ENCODE results near the gene GPD2.
"Not testable (repeated sequence)": the region's sequence is repeated elsewhere in the genome, so short reads cannot be mapped to it uniquely, and the experiment has no call there.

The GPD2 gene

DNA sequence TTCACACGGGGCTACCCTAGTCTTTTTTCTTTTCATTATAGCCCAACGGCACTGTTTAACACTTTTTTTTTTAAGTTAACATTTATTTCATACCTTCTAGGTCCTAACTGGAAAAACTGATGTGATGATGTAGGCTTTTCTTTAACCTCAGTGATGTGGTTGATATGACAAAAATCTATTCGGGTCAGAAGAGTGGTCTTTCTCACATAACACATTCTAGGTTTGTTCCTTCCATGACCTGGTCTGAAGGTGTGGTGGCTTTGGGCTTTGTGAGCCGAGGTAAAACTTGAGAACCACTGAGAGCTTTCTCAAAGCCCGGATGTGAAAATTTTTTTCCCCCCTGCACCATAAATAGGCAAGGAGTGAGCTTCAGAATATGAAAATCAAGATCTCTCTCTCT, 44.2 kb downstream of the GPD2 start:
- DNase-seq, result no peak

DNA sequence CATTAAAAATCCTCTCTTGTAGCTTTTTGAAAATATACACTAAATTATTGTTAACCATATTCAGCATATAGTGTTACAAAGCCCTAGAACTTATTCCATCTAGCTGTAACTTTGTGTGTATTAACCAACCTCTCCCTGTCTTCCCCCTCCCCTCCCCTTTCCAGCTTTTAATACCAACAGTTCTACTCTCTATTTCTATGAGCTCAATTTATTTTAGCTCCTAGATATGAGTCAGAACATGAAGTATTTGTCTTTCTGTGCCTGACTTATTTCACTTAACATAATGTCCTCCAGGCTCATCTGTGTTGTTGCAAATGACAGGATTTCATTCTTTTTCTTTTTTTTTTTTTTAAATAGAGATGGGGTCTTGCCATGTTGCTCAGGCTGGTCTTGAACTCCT, 45.1 kb downstream of the GPD2 start:
- no peak for DNase-seq

DNA sequence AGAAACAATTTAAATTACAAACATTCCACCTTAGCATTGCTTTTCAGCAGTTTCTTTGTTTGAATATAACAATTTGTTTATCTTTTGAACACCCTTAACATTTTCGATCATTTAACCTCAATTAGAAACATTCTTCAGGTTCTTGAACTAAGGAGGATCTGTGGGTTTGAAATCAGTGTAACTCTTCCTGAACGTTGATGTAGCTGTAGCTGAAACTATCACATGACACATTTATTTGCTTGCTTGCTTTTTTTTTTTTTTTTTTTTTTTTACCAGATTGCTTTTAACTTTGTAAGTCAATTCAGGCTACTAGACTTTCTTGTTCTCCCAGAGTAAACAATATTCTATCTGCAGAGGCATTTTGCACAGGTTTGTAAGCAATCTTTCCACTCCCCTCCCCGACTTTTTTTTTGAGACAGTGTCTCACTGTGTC, 47.6 kb downstream of the GPD2 start:
- no peak for DNase-seq

DNA sequence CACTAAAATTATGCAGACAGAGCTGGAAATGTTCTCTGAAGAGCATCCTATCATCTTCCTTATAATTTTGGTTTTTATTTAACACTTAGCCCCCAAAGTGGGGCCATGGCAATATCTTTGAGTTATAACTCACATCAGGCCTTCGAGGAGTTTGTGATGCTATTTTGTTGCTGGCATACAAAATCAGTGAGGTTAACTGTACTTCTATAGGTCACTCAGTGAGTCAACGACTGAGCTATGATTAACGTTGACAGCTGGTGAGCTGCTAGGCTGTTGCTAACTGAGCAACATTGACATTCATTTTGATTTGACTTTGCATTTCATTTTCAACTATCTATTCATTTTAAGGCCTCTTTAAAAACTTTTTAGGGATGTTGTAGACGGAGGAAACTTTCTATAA, 50.0 kb downstream of the GPD2 start:
- DNase-seq, result no peak

DNA sequence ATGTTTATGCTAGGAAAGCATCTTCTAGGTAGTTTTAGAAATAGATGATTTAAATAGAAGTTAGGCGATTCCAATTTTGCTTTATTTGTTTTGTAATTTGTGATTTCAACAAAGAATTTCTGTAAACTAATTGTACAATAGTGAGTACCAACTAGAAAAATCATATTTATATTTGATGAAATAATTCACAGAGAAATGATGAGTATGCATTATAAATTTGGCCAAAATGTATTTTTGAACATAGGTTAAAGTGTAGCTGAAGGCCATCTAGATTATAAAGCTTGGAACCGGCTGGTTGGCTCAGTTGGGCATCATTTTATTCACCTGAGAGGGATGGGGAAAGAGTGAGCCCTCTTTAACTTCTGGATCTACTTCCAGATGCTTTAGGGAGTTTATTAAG, 50.4 kb downstream of the GPD2 start:
- DNase-seq, result no peak

DNA sequence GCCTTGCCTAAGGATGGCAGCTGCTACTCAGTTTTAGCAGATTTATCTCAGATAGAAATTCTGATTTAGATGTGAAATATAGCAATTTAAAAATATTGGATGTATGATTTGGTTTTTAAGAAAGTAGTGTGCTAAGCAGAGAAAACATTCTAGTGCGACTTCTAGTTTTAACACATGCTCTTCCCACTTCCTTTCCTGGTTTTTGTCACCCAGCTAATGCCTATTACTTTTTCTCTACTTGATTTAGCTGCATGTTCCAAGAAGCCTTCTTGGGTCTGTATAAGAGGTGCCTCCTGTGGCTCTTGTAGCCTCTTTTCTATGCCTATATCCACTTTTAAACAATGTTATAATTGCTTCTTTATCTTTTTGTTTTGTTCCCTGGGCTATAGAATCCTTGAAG, 53.0 kb downstream of the GPD2 start:
- no peak for DNase-seq

DNA sequence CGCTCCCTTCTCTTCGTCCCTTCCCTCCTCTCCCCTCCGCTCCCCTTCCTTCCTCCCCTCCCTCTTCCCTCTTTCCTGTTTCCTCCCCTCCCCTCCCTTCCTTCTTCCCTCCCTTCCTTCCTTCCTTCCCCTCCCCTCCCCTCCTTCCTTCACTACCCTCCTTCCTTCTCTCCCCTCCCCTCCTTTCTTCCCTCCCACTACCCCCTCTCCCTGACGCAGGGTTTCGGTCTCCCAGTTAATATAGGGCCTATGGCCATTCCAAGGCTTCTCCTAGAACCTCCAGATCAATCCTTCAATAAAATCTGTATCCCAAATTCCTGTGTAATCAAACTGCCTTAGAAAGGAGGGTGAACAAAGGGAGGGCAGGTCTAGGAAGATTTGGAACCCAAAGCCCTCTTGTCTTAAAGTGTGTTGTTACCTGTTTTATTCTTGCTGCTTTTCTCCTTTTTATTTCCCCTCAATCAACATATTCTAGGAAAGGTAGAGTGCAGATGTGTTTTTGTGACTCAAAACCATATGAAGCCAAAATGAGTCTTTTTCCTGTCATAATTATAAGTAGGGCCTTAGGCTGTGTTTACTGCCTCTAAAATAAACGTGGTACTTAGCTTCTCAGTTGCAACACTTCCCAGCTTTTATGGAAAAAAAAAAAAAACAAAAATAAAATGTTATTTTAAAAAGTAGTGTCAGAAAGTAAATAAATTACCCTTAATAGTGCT, 53.7 kb downstream of the GPD2 start:
- no peak for DNase-seq

DNA sequence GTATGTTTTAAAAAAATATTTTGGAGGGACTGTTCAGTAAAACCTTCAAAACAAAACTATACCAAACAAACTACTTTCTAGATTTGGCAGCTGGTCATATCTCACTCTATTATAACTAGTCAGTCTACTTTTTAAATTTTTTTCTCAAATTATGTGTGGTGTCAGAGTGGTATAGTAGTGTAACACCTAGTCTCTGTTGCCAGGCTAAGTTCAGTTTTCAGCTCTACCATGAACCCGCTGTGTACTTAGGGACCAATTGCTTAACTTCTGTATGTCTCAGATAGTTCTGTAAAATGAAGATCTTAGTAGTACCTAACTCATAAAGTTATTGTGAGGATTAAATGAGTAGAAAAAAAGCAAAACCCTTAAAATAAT, 54.3 kb downstream of the GPD2 start:
- DNase-seq, result no peak

DNA sequence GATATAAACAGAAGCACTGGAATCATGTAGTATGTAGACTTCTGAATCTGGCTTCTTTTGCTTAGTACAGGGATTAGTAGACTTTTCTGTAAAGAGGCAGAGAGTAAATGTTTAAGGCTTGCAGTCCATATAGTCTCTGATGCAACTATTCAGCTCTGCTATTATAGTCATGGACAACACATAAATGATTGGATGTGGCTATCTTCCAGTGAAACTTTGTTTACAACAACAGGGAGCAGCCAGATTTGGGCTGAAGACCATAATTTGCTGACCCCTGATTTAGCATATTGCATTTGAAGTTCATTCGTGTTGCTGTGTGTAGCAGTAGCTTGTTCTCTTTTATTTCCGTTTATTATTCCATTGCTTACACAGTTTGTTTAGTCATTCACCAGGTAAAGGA, 55.0 kb downstream of the GPD2 start:
- DNase-seq, result no peak

DNA sequence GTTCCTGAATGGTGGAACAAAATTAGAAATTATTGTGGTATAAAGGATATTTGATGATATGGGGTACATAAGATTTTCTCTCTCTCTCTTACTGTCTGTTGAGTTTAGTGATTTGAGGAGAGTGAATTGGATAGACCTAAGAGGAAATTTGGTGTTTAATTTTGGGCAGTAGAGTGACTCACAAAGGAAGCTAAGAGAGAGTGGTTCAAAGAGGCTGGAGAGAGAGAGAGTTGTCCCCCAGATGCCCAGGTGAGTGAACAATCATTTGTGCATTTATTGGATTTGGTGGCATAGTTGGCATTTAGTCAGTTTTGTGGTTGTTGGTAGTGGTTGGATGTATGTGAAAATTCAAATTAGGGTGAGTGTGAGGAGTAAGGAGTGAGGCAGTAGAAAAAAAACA, 56.8 kb downstream of the GPD2 start:
- no peak for DNase-seq

DNA sequence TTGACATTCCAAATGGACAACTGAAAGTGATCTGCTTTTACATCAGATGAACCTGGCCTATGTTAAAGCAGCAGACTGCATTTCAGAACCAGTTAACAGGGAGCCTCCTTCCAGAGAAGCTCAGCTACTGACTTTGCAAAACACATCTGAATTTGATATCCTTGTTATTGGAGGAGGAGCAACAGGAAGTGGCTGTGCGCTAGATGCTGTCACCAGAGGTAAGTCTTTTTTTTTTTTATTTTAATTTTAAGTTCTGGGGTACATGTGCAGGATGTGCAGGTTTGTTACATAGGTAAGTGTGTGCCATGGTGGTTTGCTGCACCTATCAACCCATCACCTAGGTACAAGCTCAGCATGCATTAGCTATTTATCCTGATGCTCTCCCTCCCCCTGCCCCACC, 59.8 kb downstream of the GPD2 start:
- DNase-seq, result not testable (repeated sequence)

DNA sequence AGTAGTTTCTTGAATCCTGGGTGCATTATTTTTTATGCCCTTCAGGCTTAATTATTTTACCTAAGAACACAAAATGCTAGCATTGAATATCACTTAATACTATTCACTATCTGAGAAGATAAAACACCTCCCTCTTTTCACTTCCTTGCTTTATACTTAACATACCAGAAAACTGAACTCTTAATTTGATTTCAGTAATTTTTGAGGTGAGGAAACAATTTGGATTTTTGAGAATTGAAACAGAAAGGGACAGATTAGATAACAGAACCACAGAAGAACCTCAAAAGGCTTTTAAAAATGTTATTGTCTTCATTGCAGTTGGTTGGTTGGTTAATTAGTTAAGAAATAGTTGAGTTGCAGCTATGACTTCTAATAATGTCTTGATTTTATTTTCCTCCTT, 69.5 kb downstream of the GPD2 start:
- no peak for DNase-seq

DNA sequence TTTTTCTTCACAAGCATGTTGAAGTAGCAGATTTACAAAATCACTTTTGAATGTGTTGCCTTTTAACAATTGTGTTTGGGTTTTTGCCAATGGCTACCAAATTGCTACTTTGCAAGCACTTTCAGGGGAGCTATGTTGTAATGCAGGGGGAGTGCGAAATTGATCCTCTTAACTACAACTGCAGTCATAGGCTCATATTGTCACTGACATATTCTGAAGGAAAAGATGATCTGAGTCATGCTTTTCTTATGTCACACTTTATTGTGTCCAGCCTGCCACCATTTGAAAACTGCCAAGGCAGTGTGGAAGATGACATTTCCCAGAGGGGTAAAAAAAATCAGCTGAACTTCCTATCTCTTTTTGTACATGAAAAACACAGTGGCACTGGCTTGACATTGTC, 74.9 kb downstream of the GPD2 start:
- DNase-seq, result no peak

DNA sequence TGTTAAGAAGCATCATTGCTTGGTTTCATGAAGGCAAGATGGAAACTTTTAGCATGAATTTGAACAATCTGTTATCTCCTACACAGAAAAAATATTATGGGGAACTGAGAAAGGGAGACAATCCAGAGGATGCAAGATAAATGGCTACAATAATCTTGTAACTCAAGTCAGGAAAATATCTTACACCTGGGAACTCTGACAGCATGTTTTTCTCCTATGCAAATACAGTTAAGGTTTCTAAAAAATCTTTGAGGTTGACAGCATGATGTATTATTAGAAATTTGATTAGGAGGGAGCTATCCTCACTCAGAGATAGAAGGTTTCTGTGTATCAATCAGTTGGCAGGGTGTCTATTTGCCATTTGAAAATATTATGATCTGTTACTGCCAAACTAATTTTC, 75.6 kb downstream of the GPD2 start:
- DNase-seq, result no peak

DNA sequence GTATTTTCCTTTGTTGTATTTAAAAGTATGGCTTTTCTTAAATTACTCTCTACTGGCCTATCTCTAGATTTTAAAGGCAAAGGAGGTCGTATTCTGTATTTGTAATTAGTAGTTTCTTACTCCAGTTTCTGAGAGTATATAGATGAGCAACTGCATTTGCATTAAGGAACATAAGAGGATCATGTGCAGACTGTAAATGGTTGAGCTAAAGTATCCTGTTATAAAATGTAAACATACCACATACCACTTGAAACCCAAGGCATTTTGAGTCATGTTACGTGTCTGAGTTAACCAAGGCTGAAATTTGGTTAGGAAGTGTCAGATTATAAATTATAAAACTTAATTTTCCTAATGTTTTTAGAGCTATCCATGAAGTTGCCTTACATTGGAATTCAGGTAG, 76.3 kb downstream of the GPD2 start:
- DNase-seq, result no peak

DNA sequence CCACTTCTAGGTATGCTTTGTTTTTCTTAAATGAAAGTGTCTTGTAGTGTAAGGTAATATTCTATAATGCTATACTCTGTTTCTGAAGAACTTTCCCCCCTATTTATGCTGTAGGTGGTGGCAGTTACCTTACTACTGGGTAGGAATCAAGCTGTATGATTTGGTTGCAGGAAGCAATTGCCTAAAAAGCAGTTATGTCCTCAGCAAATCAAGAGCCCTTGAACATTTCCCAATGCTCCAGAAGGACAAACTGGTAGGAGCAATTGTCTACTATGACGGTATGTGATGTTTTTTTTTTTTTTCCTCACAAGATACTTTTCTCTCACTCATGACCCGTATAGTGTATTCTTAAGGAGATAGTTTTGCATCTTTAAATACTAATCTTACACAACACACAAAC, 77.0 kb downstream of the GPD2 start:
- no peak for DNase-seq

DNA sequence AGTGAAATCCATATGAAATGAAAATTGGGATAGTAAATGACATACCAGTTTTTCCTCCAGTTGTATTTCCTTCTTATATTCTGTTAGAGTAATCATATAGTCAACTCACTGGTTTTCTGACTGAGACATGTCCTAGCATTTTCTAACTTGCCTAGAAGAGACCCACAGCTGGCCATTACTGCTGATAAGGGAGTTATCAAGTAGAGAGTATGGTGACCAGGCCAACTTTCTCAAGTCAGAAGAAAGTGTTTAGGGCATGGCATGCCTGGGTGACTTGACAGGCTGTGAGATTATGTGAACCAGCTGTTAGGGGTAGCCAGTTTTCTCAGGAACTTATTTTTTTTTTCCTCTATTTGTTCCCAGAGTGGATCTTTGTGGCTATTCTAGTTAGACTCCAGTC, 81.2 kb downstream of the GPD2 start:
- DNase-seq, result no peak

DNA sequence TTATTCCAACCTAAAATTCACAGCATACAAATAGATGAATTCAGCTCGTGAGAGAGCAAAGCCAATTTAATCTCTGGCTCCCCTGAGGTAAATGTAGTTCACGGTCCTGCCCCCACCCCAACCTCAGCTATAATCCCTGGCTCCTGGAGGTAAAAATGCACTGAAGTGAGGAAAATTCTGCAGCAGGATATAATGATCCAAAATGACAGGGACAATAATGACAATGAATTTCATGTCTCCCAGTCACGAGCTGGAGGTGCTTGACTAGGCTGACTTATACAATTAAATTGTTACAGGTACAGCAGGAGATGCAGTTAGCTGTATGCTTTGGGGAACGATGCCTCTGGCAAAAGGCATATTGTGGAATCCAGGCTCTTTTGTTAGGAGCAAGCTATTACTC, 82.0 kb downstream of the GPD2 start:
- DNase-seq, result no peak

DNA sequence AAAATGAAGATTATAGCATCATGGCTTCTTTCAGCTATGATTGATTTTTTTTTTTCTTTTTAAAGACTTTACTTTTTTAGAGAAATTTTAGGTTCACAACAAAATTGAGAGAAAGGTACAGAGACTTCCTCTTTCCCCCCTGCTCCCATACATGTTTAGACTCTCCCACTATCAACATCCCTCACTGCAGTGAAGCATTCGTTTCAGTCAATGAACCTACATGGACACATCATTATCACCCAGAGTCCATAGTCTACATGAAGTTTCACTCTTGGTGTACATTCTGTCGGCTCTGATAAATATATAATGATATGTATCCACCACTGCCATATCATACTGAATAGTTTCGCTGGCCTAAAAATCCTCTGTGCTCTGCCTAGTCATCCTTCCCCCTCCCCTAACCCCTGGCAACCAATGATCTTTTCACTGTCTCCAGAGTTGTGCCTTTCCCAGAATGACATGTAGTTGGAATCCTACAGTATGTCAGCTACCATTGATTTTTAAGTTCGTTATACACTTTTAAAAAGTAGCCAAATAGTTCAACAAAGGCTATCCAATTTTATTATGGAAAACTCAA, 86.8 kb downstream of the GPD2 start:
- DNase-seq, result no peak

DNA sequence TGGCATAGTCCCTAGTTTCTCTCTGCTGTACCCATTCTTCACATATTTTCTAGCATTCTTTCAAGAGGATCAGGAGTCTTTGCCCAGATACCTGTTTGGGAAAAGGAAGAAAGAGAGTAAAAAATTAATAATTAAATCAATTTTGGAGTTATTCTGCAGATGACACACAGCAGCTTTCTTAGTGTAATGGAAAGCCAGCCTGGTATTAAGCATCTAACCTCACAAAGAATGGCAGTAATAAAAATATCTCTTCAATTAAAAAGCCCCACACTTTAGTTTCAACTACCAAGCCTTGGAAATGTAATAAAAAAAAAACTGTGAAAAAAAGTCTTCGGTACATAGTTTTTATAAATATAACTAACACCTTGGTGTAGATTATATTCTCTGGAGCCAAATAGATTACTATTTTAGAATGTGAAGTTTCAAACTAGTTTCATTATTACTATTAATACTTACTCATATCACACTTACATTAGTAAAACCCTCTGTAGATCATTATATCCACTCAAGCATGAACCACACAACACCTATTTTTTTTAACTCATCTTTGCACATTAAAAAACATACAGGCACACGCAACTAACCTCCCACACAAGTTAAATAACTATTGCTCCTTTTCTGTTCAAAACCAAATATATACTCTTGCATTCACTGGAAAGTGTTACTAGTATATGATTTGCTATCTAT, 90.9 kb downstream of the GPD2 start:
- DNase-seq, result no peak

DNA sequence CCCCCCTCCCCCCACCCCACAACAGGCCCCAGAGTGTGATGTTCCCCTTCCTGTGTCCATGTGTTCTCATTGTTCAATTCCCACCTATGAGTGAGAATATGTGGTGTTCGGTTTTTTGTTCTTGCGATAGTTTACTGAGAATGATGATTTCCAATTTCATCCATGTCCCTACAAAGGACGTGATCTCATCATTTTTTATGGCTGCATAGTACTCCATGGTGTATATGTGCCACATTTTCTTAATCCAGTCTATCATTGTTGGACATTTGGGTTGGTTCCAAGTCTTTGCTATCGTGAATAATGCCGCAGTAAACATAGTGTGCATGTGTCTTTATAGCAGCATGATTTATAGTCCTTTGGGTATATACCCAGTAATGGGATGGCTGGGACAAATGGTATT, 92.4 kb downstream of the GPD2 start:
- not testable (repeated sequence) for DNase-seq

DNA sequence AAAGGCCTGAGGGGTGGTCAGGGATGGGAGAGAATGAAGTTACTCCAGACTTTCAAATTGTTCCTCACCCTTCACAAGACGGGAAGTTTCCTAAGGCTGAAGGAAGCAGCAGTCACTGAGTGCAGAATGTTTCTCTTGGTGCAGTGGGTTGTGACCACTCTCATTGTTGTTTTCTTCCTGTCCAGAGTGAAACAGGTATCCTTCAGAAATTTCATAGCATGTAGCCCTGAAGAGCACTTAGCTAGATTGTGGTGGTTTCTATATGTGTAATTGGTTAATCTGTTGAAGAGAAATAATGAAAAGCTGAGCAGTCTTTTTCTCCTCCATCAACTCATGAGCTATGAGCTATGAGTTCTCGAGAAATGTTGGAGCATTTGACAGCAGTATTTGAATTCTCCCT, 96.8 kb downstream of the GPD2 start:
- DNase-seq, result no peak

DNA sequence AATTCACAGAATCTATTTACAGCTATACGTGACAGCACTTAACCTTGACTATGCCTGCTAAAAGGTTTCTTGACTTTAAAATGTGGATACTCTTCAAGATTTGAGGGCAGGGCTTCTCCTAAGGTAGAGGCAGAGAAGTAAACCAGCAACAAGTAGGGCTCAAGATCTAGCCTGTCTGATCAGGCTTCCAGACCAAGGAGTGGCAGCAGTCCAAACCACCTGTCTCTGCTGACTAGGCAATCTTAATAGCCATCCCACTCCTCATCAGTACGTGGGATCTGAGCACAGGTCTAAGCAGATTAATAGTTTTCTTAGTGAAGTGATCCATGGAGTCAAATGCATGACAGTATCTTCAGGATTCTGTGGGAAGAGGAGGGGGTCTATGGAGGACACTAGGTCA, 100.4 kb downstream of the GPD2 start:
- no peak for DNase-seq

DNA sequence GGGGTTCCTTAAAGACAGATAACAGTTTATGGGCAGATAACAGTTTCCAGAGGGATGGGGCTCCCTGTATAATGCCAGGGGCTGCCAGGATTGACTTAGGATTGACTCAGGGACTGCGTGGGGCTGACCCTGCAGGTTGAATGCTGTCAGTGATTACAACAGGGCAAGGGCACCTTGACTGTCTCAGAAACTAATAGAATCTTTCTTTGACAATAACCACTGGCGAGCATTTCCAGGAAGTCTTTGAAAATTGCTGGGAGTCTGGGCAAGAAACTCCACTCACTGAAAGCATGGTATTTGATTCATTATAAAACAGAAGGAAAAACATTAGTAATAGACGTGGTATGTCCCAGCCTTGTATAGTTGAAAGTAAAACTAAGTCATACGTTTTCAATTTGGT, 101.0 kb downstream of the GPD2 start:
- DNase-seq, result no peak

DNA sequence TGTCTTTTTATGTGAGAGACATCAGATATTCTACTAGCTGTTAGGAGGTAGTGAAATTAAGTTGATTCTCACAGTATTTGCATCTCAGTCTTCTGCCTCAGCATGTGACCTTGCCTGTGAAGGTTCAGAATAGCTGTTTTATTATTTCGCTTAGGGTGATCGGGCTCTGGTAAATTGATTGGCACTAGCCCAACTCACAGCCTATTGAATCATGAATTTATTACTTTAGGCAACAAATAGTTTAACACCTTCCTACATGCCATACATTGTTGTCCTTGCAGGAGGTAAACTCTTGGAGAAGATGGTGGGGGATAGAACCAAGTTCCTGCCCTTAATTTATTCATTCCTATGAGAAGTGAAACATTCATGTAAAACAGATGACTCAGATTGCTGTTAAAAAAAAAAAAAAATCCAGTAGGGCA, 101.9 kb downstream of the GPD2 start:
- DNase-seq, result no peak

Data from DMS153 (cell line).